HepG2 (cell line): ENCODE results near the gene TBC1D16. TPM values are rescaled to one million over a fixed set of nuclear protein-coding genes. Genes with fewer than 3 reads are reported as not detected.

Experiments used
- CHD4 ChIP-seq: fragments of 200-600 bp; sonication (generic); IDR thresholded peaks from 2 replicates; pipeline ENCODE4 v1.7.0; 2017; ENCODE audit warnings: mild to moderate bottlenecking, low read length, borderline replicate concordance
- HOXD1 ChIP-seq: sonication (generic); formaldehyde crosslinking; IDR thresholded peaks from 2 replicates; pipeline ENCODE4 v1.5.0; 2020; ENCODE audit warnings: missing genetic modification reagents
- JUN ChIP-seq: sonication (generic); formaldehyde crosslinking; IDR thresholded peaks from 2 replicates; pipeline ENCODE4 v1.4.0; 2020; ENCODE audit warnings: mild to moderate bottlenecking, missing genetic modification reagents
- MEF2D ChIP-seq: sonication (generic); formaldehyde crosslinking; IDR thresholded peaks from 2 replicates; pipeline ENCODE4 v1.5.1; 2020; ENCODE audit warnings: mild to moderate bottlenecking, missing genetic modification reagents
- NAIF1 ChIP-seq: sonication (generic); formaldehyde crosslinking; IDR thresholded peaks from 2 replicates; pipeline ENCODE4 v1.5.0; 2020; ENCODE audit warnings: mild to moderate bottlenecking, missing genetic modification reagents, borderline replicate concordance
- NFYC ChIP-seq: IDR thresholded peaks from 2 replicates; pipeline ENCODE4 v1.6.1; 2016; ENCODE audit warnings: missing genetic modification reagents, missing compliant biosample characterization
- RARA ChIP-seq: IDR thresholded peaks from 2 replicates; pipeline ENCODE4 v1.6.1; 2016; ENCODE audit warnings: missing genetic modification reagents, missing compliant biosample characterization
- REPIN1 ChIP-seq: sonication (generic); formaldehyde crosslinking; IDR thresholded peaks from 2 replicates; pipeline ENCODE4 v1.8.0; 2022; ENCODE audit warnings: missing genetic modification reagents, low read depth, mild to moderate bottlenecking, borderline replicate concordance
- RFX1 ChIP-seq: fragments of 450-650 bp; IDR thresholded peaks from 2 replicates; pipeline ENCODE4 v1.6.1; 2017
- TBL1XR1 ChIP-seq: fragments of 150-350 bp; IDR thresholded peaks from 2 replicates; pipeline ENCODE4 v1.6.1; 2014; ENCODE audit warnings: borderline replicate concordance, low read length; ENCODE audit not compliant: partially characterized antibody
- THAP11 ChIP-seq: IDR thresholded peaks from 2 replicates; pipeline ENCODE4 v1.6.1; 2016; ENCODE audit warnings: missing biosample characterization, missing genetic modification reagents
- ZNF10 ChIP-seq: sonication (generic); formaldehyde crosslinking; IDR thresholded peaks from 2 replicates; pipeline ENCODE4 v1.4.0; 2020; ENCODE audit warnings: mild to moderate bottlenecking, low read depth, missing genetic modification reagents, borderline replicate concordance
- ZNF160 ChIP-seq: sonication (generic); formaldehyde crosslinking; IDR thresholded peaks from 2 replicates; pipeline ENCODE4 v1.8.0; 2022; ENCODE audit warnings: mild to moderate bottlenecking, inconsistent platforms, missing genetic modification reagents
- ZNF260 ChIP-seq: sonication (generic); formaldehyde crosslinking; IDR thresholded peaks from 2 replicates; pipeline ENCODE4 v1.4.0; 2020; ENCODE audit warnings: missing genetic modification reagents, low read depth, mild to moderate bottlenecking, borderline replicate concordance
- ZNF317 ChIP-seq: sonication (generic); formaldehyde crosslinking; IDR thresholded peaks from 2 replicates; pipeline ENCODE4 v1.5.0; 2020; ENCODE audit warnings: mild to moderate bottlenecking, missing genetic modification reagents
- ZNF329 ChIP-seq: sonication (generic); formaldehyde crosslinking; IDR thresholded peaks from 2 replicates; pipeline ENCODE4 v1.9.0; 2021; ENCODE audit warnings: low read depth, mild to moderate bottlenecking, missing genetic modification reagents
- ZNF572 ChIP-seq: sonication (generic); formaldehyde crosslinking; IDR thresholded peaks from 2 replicates; pipeline ENCODE4 v1.5.1; 2020; ENCODE audit warnings: mild to moderate bottlenecking, missing genetic modification reagents
- ZSCAN20 ChIP-seq: sonication (generic); formaldehyde crosslinking; IDR thresholded peaks from 2 replicates; pipeline ENCODE4 v1.4.0; 2020; ENCODE audit warnings: missing genetic modification reagents, mild to moderate bottlenecking, borderline replicate concordance
- polyA plus RNA-seq, 8 experiments: library from polyadenylated mRNA; depleted of rRNA in 3 of 8; stranded (reverse) in 7 of 8; unstranded in 1 of 8; fragments of >200 nt; fragmentation: Illumina TruSeq in 4 of 8; extraction: Trizol in 4 of 8; gene quantifications; 2 replicates each; pipeline versions ENCODE4 v1.2.1 to v1.2.3, GENCODE V29; 2011 to 2016; ENCODE audit warnings: low read depth in 4 of 8, missing spikeins in 1 of 8, mixed read lengths in 1 of 8; ENCODE audit not compliant: insufficient read depth in 1 of 8
- total RNA-seq, 5 experiments: library from RNA; depleted of rRNA; stranded (reverse); fragments of >200 nt; fragmentation: Illumina TruSeq; extraction: Trizol; gene quantifications; 2 replicates each; pipeline ENCODE4 v1.2.3, GENCODE V29; 2016; ENCODE audit warnings: low read depth in 1 of 5
- TF ChIP-seq, protein P1 (sequence below): sonication (generic); formaldehyde crosslinking; IDR thresholded peaks from 2 replicates; pipeline ENCODE4 v1.8.1; 2023; ENCODE audit warnings: missing genetic modification reagents, mild to moderate bottlenecking, borderline replicate concordance
- TF ChIP-seq, protein P2 (sequence below): sonication (generic); formaldehyde crosslinking; conservative IDR thresholded peaks from 2 replicates; pipeline ENCODE4 v1.8.0; 2022; ENCODE audit warnings: low read depth, missing genetic modification reagents
- TF ChIP-seq, protein P3 (sequence below): sonication (generic); formaldehyde crosslinking; conservative IDR thresholded peaks from 2 replicates; pipeline ENCODE4 v1.4.0; 2020; ENCODE audit warnings: mild to moderate bottlenecking, missing genetic modification reagents, moderate library complexity
- TF ChIP-seq, protein P4 (sequence below): conservative IDR thresholded peaks from 2 replicates; pipeline ENCODE4 v1.6.1; 2018; ENCODE audit warnings: missing genetic modification reagents
- TF ChIP-seq, protein P5 (sequence below): IDR thresholded peaks from 2 replicates; pipeline ENCODE4 v1.6.1; 2018; ENCODE audit warnings: missing genetic modification reagents

Gene TBC1D16
- total and polyA plus RNA-seq, 2 of the 13 experiments (the other 11 are each of a cell fraction or from before 2014, with no cell fraction given), result 14.9 to 24.9 TPM

DNA sequence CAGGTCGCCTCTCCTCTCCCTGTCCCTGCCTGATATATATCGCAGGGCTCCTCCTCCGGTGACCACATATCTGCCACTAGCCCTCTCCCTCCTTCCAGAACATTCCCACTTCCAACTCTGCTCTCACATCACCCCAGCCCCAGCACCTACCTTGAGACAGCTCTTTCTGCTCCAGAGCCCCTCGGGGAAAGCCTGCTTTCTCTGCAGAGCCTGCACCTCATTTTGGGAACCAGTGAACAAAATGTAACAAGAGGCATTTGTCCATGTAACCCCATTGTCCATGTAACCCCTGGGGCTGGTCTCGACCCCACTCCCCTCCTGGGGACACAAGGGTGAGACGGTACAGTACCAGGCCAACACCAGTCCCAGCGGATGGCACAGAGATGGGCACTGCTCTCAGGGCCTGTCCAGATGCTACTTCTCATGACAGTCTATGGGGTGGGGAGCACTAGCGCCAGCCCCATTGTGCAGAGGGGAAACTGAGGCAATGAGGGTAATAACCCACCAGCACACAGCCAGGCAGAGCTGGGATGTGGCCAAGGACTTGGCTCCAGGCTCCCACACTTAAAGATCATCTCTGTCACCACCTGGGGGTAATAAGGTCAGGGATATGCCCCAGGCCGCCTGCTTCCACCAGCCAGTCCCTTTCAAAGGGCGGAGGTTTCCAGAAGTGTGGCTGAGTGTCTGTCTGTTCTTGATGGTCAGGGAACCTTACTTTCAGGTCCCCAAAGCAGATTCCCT lies 42.9 kb downstream of the TBC1D16 start (continued):
- no peak for TF ChIP-seq ZNF260 (CRISPR knock-in tag)
- TF ChIP-seq NAIF1 (CRISPR knock-in tag), result no peak
- TF ChIP-seq HOXD1 (CRISPR knock-in tag), result no peak; the same call in 1 of the 2 replicates
- TF ChIP-seq ZNF329, result no peak
- TF ChIP-seq, protein P1, sequence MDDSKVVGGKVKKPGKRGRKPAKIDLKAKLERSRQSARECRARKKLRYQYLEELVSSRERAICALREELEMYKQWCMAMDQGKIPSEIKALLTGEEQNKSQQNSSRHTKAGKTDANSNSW (CRISPR knock-in tag), result no peak
- TF ChIP-seq RARA, result no peak
- TF ChIP-seq, protein P2, sequence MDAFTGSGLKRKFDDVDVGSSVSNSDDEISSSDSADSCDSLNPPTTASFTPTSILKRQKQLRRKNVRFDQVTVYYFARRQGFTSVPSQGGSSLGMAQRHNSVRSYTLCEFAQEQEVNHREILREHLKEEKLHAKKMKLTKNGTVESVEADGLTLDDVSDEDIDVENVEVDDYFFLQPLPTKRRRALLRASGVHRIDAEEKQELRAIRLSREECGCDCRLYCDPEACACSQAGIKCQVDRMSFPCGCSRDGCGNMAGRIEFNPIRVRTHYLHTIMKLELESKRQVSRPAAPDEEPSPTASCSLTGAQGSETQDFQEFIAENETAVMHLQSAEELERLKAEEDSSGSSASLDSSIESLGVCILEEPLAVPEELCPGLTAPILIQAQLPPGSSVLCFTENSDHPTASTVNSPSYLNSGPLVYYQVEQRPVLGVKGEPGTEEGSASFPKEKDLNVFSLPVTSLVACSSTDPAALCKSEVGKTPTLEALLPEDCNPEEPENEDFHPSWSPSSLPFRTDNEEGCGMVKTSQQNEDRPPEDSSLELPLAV (CRISPR knock-in tag), result no peak
- TF ChIP-seq MEF2D (CRISPR knock-in tag), result no peak
- TF ChIP-seq ZNF160 (CRISPR knock-in tag), result no peak
- TF ChIP-seq THAP11, result no peak
- TF ChIP-seq, protein P3, sequence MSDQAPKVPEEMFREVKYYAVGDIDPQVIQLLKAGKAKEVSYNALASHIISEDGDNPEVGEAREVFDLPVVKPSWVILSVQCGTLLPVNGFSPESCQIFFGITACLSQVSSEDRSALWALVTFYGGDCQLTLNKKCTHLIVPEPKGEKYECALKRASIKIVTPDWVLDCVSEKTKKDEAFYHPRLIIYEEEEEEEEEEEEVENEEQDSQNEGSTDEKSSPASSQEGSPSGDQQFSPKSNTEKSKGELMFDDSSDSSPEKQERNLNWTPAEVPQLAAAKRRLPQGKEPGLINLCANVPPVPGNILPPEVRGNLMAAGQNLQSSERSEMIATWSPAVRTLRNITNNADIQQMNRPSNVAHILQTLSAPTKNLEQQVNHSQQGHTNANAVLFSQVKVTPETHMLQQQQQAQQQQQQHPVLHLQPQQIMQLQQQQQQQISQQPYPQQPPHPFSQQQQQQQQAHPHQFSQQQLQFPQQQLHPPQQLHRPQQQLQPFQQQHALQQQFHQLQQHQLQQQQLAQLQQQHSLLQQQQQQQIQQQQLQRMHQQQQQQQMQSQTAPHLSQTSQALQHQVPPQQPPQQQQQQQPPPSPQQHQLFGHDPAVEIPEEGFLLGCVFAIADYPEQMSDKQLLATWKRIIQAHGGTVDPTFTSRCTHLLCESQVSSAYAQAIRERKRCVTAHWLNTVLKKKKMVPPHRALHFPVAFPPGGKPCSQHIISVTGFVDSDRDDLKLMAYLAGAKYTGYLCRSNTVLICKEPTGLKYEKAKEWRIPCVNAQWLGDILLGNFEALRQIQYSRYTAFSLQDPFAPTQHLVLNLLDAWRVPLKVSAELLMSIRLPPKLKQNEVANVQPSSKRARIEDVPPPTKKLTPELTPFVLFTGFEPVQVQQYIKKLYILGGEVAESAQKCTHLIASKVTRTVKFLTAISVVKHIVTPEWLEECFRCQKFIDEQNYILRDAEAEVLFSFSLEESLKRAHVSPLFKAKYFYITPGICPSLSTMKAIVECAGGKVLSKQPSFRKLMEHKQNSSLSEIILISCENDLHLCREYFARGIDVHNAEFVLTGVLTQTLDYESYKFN (CRISPR knock-in tag), result no peak
- 0 out of 2 replicates have a peak, but pooled peaks have one; percentile 59 for TF ChIP-seq CHD4
- peak; percentile 55; the same call in 1 of the 2 replicates for TF ChIP-seq ZNF572 (CRISPR knock-in tag)
- no peak for TF ChIP-seq JUN (CRISPR knock-in tag)
- TF ChIP-seq REPIN1 (CRISPR knock-in tag), result no peak; the same call in 1 of the 2 replicates
- TF ChIP-seq ZSCAN20, result no peak
- TF ChIP-seq, protein P4, sequence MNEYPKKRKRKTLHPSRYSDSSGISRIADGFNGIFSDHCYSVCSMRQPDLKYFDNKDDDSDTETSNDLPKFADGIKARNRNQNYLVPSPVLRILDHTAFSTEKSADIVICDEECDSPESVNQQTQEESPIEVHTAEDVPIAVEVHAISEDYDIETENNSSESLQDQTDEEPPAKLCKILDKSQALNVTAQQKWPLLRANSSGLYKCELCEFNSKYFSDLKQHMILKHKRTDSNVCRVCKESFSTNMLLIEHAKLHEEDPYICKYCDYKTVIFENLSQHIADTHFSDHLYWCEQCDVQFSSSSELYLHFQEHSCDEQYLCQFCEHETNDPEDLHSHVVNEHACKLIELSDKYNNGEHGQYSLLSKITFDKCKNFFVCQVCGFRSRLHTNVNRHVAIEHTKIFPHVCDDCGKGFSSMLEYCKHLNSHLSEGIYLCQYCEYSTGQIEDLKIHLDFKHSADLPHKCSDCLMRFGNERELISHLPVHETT, result no peak
- TF ChIP-seq ZNF317 (CRISPR knock-in tag), result no peak
- TF ChIP-seq, protein P5, sequence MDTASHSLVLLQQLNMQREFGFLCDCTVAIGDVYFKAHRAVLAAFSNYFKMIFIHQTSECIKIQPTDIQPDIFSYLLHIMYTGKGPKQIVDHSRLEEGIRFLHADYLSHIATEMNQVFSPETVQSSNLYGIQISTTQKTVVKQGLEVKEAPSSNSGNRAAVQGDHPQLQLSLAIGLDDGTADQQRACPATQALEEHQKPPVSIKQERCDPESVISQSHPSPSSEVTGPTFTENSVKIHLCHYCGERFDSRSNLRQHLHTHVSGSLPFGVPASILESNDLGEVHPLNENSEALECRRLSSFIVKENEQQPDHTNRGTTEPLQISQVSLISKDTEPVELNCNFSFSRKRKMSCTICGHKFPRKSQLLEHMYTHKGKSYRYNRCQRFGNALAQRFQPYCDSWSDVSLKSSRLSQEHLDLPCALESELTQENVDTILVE (CRISPR knock-in tag), result no peak
- no peak for TF ChIP-seq RFX1
- TF ChIP-seq ZNF10 (CRISPR knock-in tag), result no peak
- no peak for TF ChIP-seq NFYC (CRISPR knock-in tag)
- no peak for TF ChIP-seq TBL1XR1
